SK-N-SH treated with all-trans-retinoic acid at 6 μM for 48 hours (cell line): Measurements from ENCODE around the gene RIMKLA.

ENCODE experiments used
- ATAC-seq: fragments of 200-7000 bp; cut with Tn5 transposase; 3 replicates; pipeline ENCODE4 v1.9.1; 2020; ENCODE audit warnings: mild to moderate bottlenecking, moderate library complexity
- ARNTL ChIP-seq: fragments of 450-650 bp; formaldehyde crosslinking; IDR thresholded peaks from 2 replicates; pipeline ENCODE4 v1.5.0; 2020; ENCODE audit warnings: low read depth, mild to moderate bottlenecking, moderate library complexity, borderline replicate concordance
- BACH2 ChIP-seq: fragments of 250-450 bp; sonication (Bioruptor Pico); IDR thresholded peaks from 2 replicates; pipeline ENCODE4 v1.9.0; 2021; ENCODE audit warnings: mild to moderate bottlenecking, borderline replicate concordance
- CSDC2 ChIP-seq: fragments of 250-450 bp; sonication (Bioruptor Pico); IDR thresholded peaks from 2 replicates; pipeline ENCODE4 v1.5.0; 2020; ENCODE audit warnings: mild to moderate bottlenecking, moderate library complexity
- CSRNP3 ChIP-seq: fragments of 250-450 bp; sonication (Bioruptor Pico); IDR thresholded peaks from 2 replicates; pipeline ENCODE4 v1.5.1; 2021; ENCODE audit warnings: mild to moderate bottlenecking, moderate library complexity
- ESRRG ChIP-seq: fragments of 250-450 bp; sonication (Bioruptor Pico); IDR thresholded peaks from 2 replicates; pipeline ENCODE4 v1.6.1; 2021; ENCODE audit warnings: mild to moderate bottlenecking
- GLIS3 ChIP-seq: fragments of 250-450 bp; sonication (Bioruptor Pico); IDR thresholded peaks from 2 replicates; pipeline ENCODE4 v1.5.0; 2020; ENCODE audit warnings: mild to moderate bottlenecking, moderate library complexity
- ISL1 ChIP-seq: fragments of 250-450 bp; sonication (Bioruptor Pico); IDR thresholded peaks from 2 replicates; pipeline ENCODE4 v2.1.2; 2022; ENCODE audit warnings: mild to moderate bottlenecking, moderate library complexity
- OSR1 ChIP-seq: fragments of 250-450 bp; sonication (Bioruptor Pico); IDR thresholded peaks from 2 replicates; pipeline ENCODE4 v1.8.0; 2022; ENCODE audit warnings: moderate library complexity, mild to moderate bottlenecking, inconsistent platforms
- POU6F1 ChIP-seq: fragments of 250-450 bp; sonication (Bioruptor Pico); IDR thresholded peaks from 2 replicates; pipeline ENCODE4 v1.8.0; 2021; ENCODE audit warnings: low read depth, mild to moderate bottlenecking, moderate library complexity, borderline replicate concordance
- SNAI2 ChIP-seq: fragments of 250-450 bp; sonication (Bioruptor Pico); IDR thresholded peaks from 2 replicates; pipeline ENCODE4 v1.5.0; 2020; ENCODE audit warnings: mild to moderate bottlenecking, moderate library complexity
- TCF4 ChIP-seq: fragments of 250-450 bp; sonication (Bioruptor Pico); IDR thresholded peaks from 2 replicates; pipeline ENCODE4 v1.8.0; 2021; ENCODE audit warnings: mild to moderate bottlenecking, moderate library complexity, borderline replicate concordance
- TOX ChIP-seq: fragments of 250-450 bp; sonication (Bioruptor Pico); IDR thresholded peaks from 2 replicates; pipeline ENCODE4 v1.8.0; 2021; ENCODE audit warnings: mild to moderate bottlenecking, moderate library complexity, borderline replicate concordance
- ZC3H10 ChIP-seq: fragments of 250-450 bp; sonication (Bioruptor Pico); IDR thresholded peaks from 2 replicates; pipeline ENCODE4 v1.5.1; 2021; ENCODE audit warnings: mild to moderate bottlenecking, moderate library complexity
- ZFP3 ChIP-seq: fragments of 250-450 bp; sonication (Bioruptor Pico); IDR thresholded peaks from 2 replicates; pipeline ENCODE4 v1.5.0; 2020; ENCODE audit warnings: mild to moderate bottlenecking, moderate library complexity
- ZFP30 ChIP-seq: fragments of 450-650 bp; formaldehyde crosslinking; IDR thresholded peaks from 2 replicates; pipeline ENCODE4 v1.5.0; 2022; ENCODE audit warnings: mild to moderate bottlenecking, moderate library complexity
- ZNF565 ChIP-seq: fragments of 450-650 bp; formaldehyde crosslinking; conservative IDR thresholded peaks from 2 replicates; pipeline ENCODE4 v1.5.0; 2020; ENCODE audit warnings: low read depth, mild to moderate bottlenecking, moderate library complexity
- ZNF70 ChIP-seq: fragments of 450-650 bp; formaldehyde crosslinking; IDR thresholded peaks from 2 replicates; pipeline ENCODE4 v1.5.0; 2020; ENCODE audit warnings: mild to moderate bottlenecking, moderate library complexity
- ZNF8 ChIP-seq: fragments of 450-650 bp; formaldehyde crosslinking; IDR thresholded peaks from 2 replicates; pipeline ENCODE4 v1.5.0; 2020; ENCODE audit warnings: mild to moderate bottlenecking, moderate library complexity
- TF ChIP-seq, protein P1 (sequence below): fragments of 250-450 bp; sonication (Bioruptor Pico); IDR thresholded peaks from 2 replicates; pipeline ENCODE4 v1.5.1; 2020; ENCODE audit warnings: low read depth, mild to moderate bottlenecking, moderate library complexity
- TF ChIP-seq, protein P2 (sequence below): fragments of 250-450 bp; sonication (Bioruptor Pico); IDR thresholded peaks from 2 replicates; pipeline ENCODE4 v1.8.0; 2020; ENCODE audit warnings: mild to moderate bottlenecking, moderate library complexity, borderline replicate concordance

The RIMKLA gene

GRCh38 chr1:42449256-42449655 is 68.7 kb downstream of the RIMKLA start:
- ATAC-seq: no peak
- TF ChIP-seq ARNTL (CRISPR knock-in tag) (no peak), ZNF8 (CRISPR knock-in tag) (no peak), OSR1 (CRISPR knock-in tag) (no peak), ZFP3 (CRISPR knock-in tag) (no peak), SNAI2 (CRISPR knock-in tag) (no peak), ISL1 (no peak), POU6F1 (CRISPR knock-in tag) (no peak), ESRRG (CRISPR knock-in tag) (no peak)
- TF ChIP-seq, protein P1, sequence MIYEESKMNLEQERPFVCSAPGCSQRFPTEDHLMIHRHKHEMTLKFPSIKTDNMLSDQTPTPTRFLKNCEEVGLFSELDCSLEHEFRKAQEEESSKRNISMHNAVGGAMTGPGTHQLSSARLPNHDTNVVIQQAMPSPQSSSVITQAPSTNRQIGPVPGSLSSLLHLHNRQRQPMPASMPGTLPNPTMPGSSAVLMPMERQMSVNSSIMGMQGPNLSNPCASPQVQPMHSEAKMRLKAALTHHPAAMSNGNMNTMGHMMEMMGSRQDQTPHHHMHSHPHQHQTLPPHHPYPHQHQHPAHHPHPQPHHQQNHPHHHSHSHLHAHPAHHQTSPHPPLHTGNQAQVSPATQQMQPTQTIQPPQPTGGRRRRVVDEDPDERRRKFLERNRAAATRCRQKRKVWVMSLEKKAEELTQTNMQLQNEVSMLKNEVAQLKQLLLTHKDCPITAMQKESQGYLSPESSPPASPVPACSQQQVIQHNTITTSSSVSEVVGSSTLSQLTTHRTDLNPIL (CRISPR knock-in tag): no peak
- TF ChIP-seq, all 23 proteins: peak for 0

DNA sequence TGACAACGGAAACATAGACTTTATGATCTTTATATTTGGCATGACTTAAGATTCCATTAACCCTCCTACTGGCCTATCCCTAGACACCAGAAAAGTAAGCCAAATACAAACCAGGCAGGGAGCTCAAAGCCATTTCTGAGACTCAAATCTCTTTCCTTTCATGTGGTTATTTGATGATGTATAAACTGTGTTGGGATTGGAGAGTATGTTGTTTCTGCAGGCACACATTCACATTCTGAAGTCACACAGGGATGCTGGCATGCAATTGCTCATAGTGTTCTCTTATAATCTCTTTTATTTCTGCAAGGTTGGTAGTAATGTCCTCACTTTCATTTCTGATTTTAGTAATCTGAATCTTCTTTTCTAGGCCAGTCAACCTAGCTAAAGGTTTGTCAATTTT is 69.5 kb downstream of the RIMKLA start:
- ATAC-seq: no peak
- TF ChIP-seq TOX (no peak), GLIS3 (CRISPR knock-in tag) (no peak), ESRRG (CRISPR knock-in tag) (no peak), ZNF8 (CRISPR knock-in tag) (no peak), ZNF70 (CRISPR knock-in tag) (no peak), TCF4 (CRISPR knock-in tag) (no peak), ZNF565 (CRISPR knock-in tag) (no peak), ZFP3 (CRISPR knock-in tag) (no peak), OSR1 (CRISPR knock-in tag) (no peak), CSDC2 (CRISPR knock-in tag) (no peak), ARNTL (CRISPR knock-in tag) (no peak), ZC3H10 (CRISPR knock-in tag) (no peak), POU6F1 (CRISPR knock-in tag) (no peak), BACH2 (CRISPR knock-in tag) (no peak)
- TF ChIP-seq, protein P1 (CRISPR knock-in tag): no peak
- TF ChIP-seq, protein P2, sequence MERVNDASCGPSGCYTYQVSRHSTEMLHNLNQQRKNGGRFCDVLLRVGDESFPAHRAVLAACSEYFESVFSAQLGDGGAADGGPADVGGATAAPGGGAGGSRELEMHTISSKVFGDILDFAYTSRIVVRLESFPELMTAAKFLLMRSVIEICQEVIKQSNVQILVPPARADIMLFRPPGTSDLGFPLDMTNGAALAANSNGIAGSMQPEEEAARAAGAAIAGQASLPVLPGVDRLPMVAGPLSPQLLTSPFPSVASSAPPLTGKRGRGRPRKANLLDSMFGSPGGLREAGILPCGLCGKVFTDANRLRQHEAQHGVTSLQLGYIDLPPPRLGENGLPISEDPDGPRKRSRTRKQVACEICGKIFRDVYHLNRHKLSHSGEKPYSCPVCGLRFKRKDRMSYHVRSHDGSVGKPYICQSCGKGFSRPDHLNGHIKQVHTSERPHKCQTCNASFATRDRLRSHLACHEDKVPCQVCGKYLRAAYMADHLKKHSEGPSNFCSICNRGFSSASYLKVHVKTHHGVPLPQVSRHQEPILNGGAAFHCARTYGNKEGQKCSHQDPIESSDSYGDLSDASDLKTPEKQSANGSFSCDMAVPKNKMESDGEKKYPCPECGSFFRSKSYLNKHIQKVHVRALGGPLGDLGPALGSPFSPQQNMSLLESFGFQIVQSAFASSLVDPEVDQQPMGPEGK: no peak

GRCh38 chr1:42453386-42453785 is 72.8 kb downstream of the RIMKLA start:
- TF ChIP-seq OSR1 (CRISPR knock-in tag) (no peak), ISL1 (peak; percentile 45)
- no peak for ATAC-seq

GRCh38 chr1:42454403-42454802 is 73.8 kb downstream of the RIMKLA start:
- no peak for ATAC-seq

More at GRCh38 chr1:42454403-42454802, 73.8 kb downstream of the RIMKLA start:
- TF ChIP-seq, protein P1 (CRISPR knock-in tag): no peak
- no peak for TF ChIP-seq TCF4 (CRISPR knock-in tag)
- no peak for TF ChIP-seq CSDC2 (CRISPR knock-in tag)
- no peak for TF ChIP-seq ARNTL (CRISPR knock-in tag)
- no peak for TF ChIP-seq ESRRG (CRISPR knock-in tag)
- TF ChIP-seq CSRNP3 (CRISPR knock-in tag): no peak
- TF ChIP-seq TOX: no peak
- no peak for TF ChIP-seq ISL1
- no peak for TF ChIP-seq ZFP30
- no peak for TF ChIP-seq SNAI2 (CRISPR knock-in tag)
- TF ChIP-seq ZNF565 (CRISPR knock-in tag): no peak
- no peak for TF ChIP-seq POU6F1 (CRISPR knock-in tag)
- no peak for TF ChIP-seq ZNF70 (CRISPR knock-in tag)
